CD14-positive monocyte (primary cell): ENCODE results near the gene CHAF1A. TPM values are rescaled to one million over a fixed set of nuclear protein-coding genes. Genes with fewer than 3 reads are reported as not detected.

ENCODE experiments used
- DNase-seq, 3 donors: peaks; one replicate each; pipeline ENCODE4 v3.0.0-alpha.2; 2011 to 2022
- H2AFZ ChIP-seq: 2 replicates; pipeline ENCODE4 v1.6.0; 2012; ENCODE audit warnings: mild to moderate bottlenecking, low read depth, low read length, inconsistent platforms; ENCODE audit not compliant: insufficient read depth, poor library complexity, severe bottlenecking
- H3K27ac ChIP-seq, 2 donors: 1 replicate in 1 of 2; 2 replicates in 1 of 2; pipeline ENCODE4 v1.5.1; 2012 to 2013; ENCODE audit warnings: low read length in 2 of 2, control low read depth in 1 of 2, inconsistent platforms in 1 of 2, low read depth in 1 of 2, mild to moderate bottlenecking in 1 of 2
- H3K27me3 ChIP-seq, 2 donors: one replicate each; pipeline versions ENCODE4 v1.6.0 to v1.6.1; 2011 to 2013; ENCODE audit warnings: low read length in 2 of 2; ENCODE audit not compliant: control insufficient read depth in 2 of 2, insufficient read depth in 2 of 2
- H3K36me3 ChIP-seq, 2 donors: replicated peaks in 1 of 2; 1 replicate in 1 of 2; 2 replicates in 1 of 2; pipeline versions ENCODE4 v1.5.1 to v1.6.1; 2012 to 2013; ENCODE audit warnings: low read length in 2 of 2, control low read depth in 1 of 2, inconsistent platforms in 1 of 2, mild to moderate bottlenecking in 1 of 2; ENCODE audit not compliant: insufficient read depth in 2 of 2, control insufficient read depth in 1 of 2
- H3K4me1 ChIP-seq, 2 donors: 1 replicate in 1 of 2; 2 replicates in 1 of 2; pipeline versions ENCODE4 v1.5.1 to v1.6.1; 2012 to 2013; ENCODE audit warnings: low read length in 2 of 2, control low read depth in 1 of 2, inconsistent platforms in 1 of 2, mild to moderate bottlenecking in 1 of 2, moderate library complexity in 1 of 2; ENCODE audit not compliant: insufficient read depth in 2 of 2, control insufficient read depth in 1 of 2
- H3K4me2 ChIP-seq: replicated peaks from 2 replicates; pipeline ENCODE3; 2012; ENCODE audit warnings: low read length, moderate library complexity, mild to moderate bottlenecking; ENCODE audit not compliant: poor library complexity, severe bottlenecking; ENCODE audit errors: extremely low read depth
- H3K4me3 ChIP-seq, 3 experiments: fragments of 200-600 bp in 1 of 3; sonication (generic) in 1 of 3; replicated peaks in 1 of 3; 1 replicate in 2 of 3; 2 replicates in 1 of 3; pipeline ENCODE4 v1.5.1; 2011 to 2013; ENCODE audit warnings: low read length in 3 of 3, mild to moderate bottlenecking in 3 of 3, control low read depth in 2 of 3, low read depth in 2 of 3, inconsistent platforms in 1 of 3, moderate library complexity in 1 of 3
- H3K79me2 ChIP-seq: 2 replicates; pipeline ENCODE4 v1.6.0; 2012; ENCODE audit warnings: mild to moderate bottlenecking, control low read depth, inconsistent platforms, low read length, moderate library complexity; ENCODE audit not compliant: insufficient read depth
- H3K9ac ChIP-seq: 2 replicates; pipeline ENCODE4 v1.6.0; 2017; ENCODE audit warnings: low read length, mild to moderate bottlenecking; ENCODE audit not compliant: insufficient read depth, poor library complexity, severe bottlenecking
- H3K9me3 ChIP-seq, 2 donors: replicated peaks in 1 of 2; 1 replicate in 1 of 2; 2 replicates in 1 of 2; pipeline versions ENCODE4 v1.5.1 to v1.6.1; 2012 to 2013; ENCODE audit warnings: low read length in 2 of 2, control low read depth in 1 of 2; ENCODE audit not compliant: control insufficient read depth in 1 of 2, insufficient read depth in 1 of 2
- H4K20me1 ChIP-seq: 2 replicates; pipeline ENCODE4 v1.6.0; 2012; ENCODE audit warnings: mild to moderate bottlenecking, low read length, control low read depth, moderate library complexity; ENCODE audit not compliant: insufficient read depth
- H3K27ac Mint-ChIP-seq, 7 donors: one replicate each; pipeline ENCODE4 v1.8.0; 2020; ENCODE audit warnings: mild to moderate bottlenecking in 7 of 7, mixed read lengths in 7 of 7, moderate library complexity in 6 of 7, inconsistent platforms in 2 of 7
- H3K27me3 Mint-ChIP-seq, 3 donors: one replicate each; pipeline ENCODE4 v1.8.0; 2021 to 2022; ENCODE audit warnings: low read depth in 3 of 3, mild to moderate bottlenecking in 3 of 3, mixed read lengths in 3 of 3, moderate library complexity in 3 of 3, inconsistent platforms in 1 of 3
- H3K36me3 Mint-ChIP-seq, 2 donors: one replicate each; pipeline ENCODE4 v1.8.0; 2020; ENCODE audit warnings: mixed read lengths in 2 of 2, inconsistent platforms in 1 of 2, mild to moderate bottlenecking in 1 of 2
- H3K4me1 Mint-ChIP-seq: one replicate; pipeline ENCODE4 v1.8.0; 2020; ENCODE audit warnings: mild to moderate bottlenecking, mixed read lengths
- H3K4me3 Mint-ChIP-seq, 2 donors: one replicate each; pipeline ENCODE4 v1.8.0; 2020; ENCODE audit warnings: mild to moderate bottlenecking in 2 of 2, mixed read lengths in 2 of 2, moderate library complexity in 1 of 2
- H3K9me3 Mint-ChIP-seq, 7 donors: one replicate each; pipeline ENCODE4 v1.8.0; 2020 to 2022; ENCODE audit warnings: mixed read lengths in 7 of 7, mild to moderate bottlenecking in 6 of 7, moderate library complexity in 6 of 7, inconsistent platforms in 2 of 7
- WGBS: methylation state at CpG from one replicate; pipeline ENCODE4 v1.1.5; 2013; ENCODE audit warnings: missing lambda C conversion rate; ENCODE audit not compliant: insufficient coverage; 5-methylcytosine and 5-hydroxymethylcytosine counted together
- intact Hi-C, 2 donors: fragments of 100-400 bp; cut with micrococcal nuclease; formaldehyde crosslinking; loops; one replicate each; pipeline versions ENCODE4 v1.15.0 to v1.15.1; 2023
- polyA plus RNA-seq, 3 donors: library from polyadenylated mRNA; depleted of rRNA in 1 of 3; unstranded in 2 of 3; stranded (reverse) in 1 of 3; fragments of 300-500 nt in 2 of 3; fragments of >200 nt in 1 of 3; fragmentation: Illumina TruSeq in 2 of 3; gene quantifications; 1 replicate in 2 of 3; 2 replicates in 1 of 3; pipeline ENCODE4 v1.2.3, GENCODE V29; 2012 to 2021
- TF ChIP-seq, protein P1 (sequence below): fragments of 200-600 bp; IDR thresholded peaks from one replicate; pipeline ENCODE4 v1.8.0; 2022; ENCODE audit warnings: antibody characterized with exemption, mild to moderate bottlenecking

Gene CHAF1A
- polyA plus RNA-seq, 3 donors = 4.4 to 26.4 (median 5.4) TPM

GRCh38 chr19:4443188-4443587 lies 40.7 kb downstream of the CHAF1A start:
- DNase-seq = no peak
- H3K79me2 ChIP-seq = peaks cover 3% of the 10 kb centered on the region
- H3K9ac ChIP-seq = no peak overlapping the region
- H3K9me3 Mint-ChIP-seq = peaks cover 0 to 2% (median 0%) of the 10 kb centered on the region in 7 donors
- H3K4me3 Mint-ChIP-seq = no peak overlapping the region
- H3K4me3 ChIP-seq = no peak overlapping the region
- no peaks in the 10 kb centered on the region for H3K4me1 ChIP-seq
- no peak overlapping the region for H3K4me2 ChIP-seq
- H3K36me3 ChIP-seq = peaks cover 55 to 63% of the 10 kb centered on the region in 2 donors
- H3K27ac Mint-ChIP-seq = no peak overlapping the region
- TF ChIP-seq, protein P1, sequence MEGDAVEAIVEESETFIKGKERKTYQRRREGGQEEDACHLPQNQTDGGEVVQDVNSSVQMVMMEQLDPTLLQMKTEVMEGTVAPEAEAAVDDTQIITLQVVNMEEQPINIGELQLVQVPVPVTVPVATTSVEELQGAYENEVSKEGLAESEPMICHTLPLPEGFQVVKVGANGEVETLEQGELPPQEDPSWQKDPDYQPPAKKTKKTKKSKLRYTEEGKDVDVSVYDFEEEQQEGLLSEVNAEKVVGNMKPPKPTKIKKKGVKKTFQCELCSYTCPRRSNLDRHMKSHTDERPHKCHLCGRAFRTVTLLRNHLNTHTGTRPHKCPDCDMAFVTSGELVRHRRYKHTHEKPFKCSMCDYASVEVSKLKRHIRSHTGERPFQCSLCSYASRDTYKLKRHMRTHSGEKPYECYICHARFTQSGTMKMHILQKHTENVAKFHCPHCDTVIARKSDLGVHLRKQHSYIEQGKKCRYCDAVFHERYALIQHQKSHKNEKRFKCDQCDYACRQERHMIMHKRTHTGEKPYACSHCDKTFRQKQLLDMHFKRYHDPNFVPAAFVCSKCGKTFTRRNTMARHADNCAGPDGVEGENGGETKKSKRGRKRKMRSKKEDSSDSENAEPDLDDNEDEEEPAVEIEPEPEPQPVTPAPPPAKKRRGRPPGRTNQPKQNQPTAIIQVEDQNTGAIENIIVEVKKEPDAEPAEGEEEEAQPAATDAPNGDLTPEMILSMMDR = no peak
- intact Hi-C loops = no loop called here
- H3K36me3 Mint-ChIP-seq = peaks cover 44 to 75% of the 10 kb centered on the region in 2 donors
- no peaks in the 10 kb centered on the region for H3K9me3 ChIP-seq
- H2AFZ ChIP-seq = no peak overlapping the region
- no peaks in the 10 kb centered on the region for H3K27me3 ChIP-seq
- peaks cover 0 to 1% (median 0%) of the 10 kb centered on the region in 3 donors for H3K27me3 Mint-ChIP-seq
- H3K27ac ChIP-seq = no peak overlapping the region
- peaks cover 3% of the 10 kb centered on the region for H3K4me1 Mint-ChIP-seq
- WGBS = 97% methylated on average over 12 of the region's 15 CpGs
- H4K20me1 ChIP-seq = peaks cover 35% of the 10 kb centered on the region

DNA sequence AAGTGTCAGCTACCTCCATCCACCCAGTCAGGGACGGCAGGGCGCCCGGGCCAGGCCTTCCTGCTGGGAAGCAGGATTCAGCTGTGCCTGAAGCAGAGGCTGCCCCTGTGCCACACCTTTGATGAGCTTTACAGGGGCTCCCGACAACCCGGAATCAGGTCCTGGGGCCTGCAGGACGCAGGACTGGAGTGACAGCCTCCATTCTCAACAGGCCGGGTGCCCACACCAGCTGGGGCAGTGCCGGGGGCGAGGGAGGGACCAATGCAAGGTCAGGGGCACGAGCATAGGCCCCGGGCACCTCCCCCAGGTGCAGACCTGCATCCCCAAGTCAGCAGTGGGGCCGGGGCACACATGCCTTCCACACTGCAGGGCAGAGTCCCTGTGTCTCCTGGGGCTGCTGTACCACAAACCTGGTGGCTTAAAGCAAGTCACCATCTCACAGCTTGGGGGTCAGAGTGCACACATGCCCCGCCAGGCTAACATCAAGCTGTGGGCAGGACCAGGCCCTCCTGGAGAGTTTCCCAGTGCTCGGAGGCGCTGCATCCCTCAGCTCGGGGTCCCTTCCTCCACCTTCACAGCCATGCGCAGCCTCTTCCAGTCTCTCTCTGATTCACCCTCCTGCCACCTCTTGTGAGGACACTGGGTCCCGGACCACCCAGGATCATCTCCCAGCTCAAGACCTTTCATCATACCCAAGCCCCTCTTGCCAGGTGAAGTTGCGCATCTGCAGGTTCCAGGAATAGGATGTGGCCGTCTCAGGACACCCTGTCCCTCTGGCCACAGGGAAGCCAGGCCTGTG lies 41.7 kb downstream of the CHAF1A start:
- no peak overlapping the region for H3K4me3 Mint-ChIP-seq
- intact Hi-C loops = no loop called here
- Histone ChIP-seq H3K79me2 (peaks cover 3% of the 10 kb centered on the region), H3K9ac (no peak overlapping the region), H3K36me3 (peaks cover 62 to 67% of the 10 kb centered on the region in 2 donors), H3K4me1 (no peaks in the 10 kb centered on the region), H3K9me3 (no peaks in the 10 kb centered on the region), H3K4me2 (no peak overlapping the region), H2AFZ (no peak overlapping the region), H4K20me1 (peaks cover 45% of the 10 kb centered on the region), H3K4me3 (no peak overlapping the region), H3K27ac (no peak overlapping the region), H3K27me3 (no peaks in the 10 kb centered on the region)
- TF ChIP-seq, protein P1 = no peak
- H3K4me1 Mint-ChIP-seq = peaks cover 3% of the 10 kb centered on the region
- DNase-seq = no peak
- 95% methylated on average over 20 of the region's 20 CpGs for WGBS
- peaks cover 48 to 78% of the 10 kb centered on the region in 2 donors for H3K36me3 Mint-ChIP-seq
- peaks cover 0 to 2% (median 0%) of the 10 kb centered on the region in 3 donors for H3K27me3 Mint-ChIP-seq
- H3K9me3 Mint-ChIP-seq = peaks cover 0 to 2% (median 0%) of the 10 kb centered on the region in 7 donors
- H3K27ac Mint-ChIP-seq = peak overlapping the region in 2 of 7 donors; percentile 6 to 42
